ENCODE measurements around the gene ASMTL.

DNA sequence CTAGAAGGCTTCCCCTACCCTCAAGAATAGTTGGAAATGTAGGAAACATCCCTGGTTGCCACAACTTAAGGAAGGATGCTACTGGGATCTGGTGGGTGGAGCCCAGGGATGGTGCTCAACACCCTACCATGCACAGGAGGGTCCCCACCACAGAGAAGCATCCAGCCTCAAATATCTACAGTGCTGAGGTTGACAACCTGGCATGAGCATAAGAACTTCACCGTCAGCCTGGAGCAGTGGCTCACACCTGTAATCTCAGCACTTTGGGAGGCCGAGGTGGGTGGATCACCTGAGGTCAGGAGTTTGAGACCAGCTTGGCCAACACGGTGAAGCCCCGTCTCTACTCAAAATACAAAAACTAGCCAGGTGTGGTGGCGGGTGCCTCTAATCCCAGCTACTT, 24.0 kb upstream of the ASMTL start:
- TF ChIP-seq, protein P1, sequence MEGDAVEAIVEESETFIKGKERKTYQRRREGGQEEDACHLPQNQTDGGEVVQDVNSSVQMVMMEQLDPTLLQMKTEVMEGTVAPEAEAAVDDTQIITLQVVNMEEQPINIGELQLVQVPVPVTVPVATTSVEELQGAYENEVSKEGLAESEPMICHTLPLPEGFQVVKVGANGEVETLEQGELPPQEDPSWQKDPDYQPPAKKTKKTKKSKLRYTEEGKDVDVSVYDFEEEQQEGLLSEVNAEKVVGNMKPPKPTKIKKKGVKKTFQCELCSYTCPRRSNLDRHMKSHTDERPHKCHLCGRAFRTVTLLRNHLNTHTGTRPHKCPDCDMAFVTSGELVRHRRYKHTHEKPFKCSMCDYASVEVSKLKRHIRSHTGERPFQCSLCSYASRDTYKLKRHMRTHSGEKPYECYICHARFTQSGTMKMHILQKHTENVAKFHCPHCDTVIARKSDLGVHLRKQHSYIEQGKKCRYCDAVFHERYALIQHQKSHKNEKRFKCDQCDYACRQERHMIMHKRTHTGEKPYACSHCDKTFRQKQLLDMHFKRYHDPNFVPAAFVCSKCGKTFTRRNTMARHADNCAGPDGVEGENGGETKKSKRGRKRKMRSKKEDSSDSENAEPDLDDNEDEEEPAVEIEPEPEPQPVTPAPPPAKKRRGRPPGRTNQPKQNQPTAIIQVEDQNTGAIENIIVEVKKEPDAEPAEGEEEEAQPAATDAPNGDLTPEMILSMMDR (optimal IDR thresholded peaks at IDR 0.05 in 1 of 3, IDR thresholded peaks at IDR 0.05 in 1 of 3, conservative IDR thresholded peaks at IDR 0.05 in 1 of 3; ENCODE audit: extremely low read depth in 1 of 3, insufficient read depth in 2 of 3, low read length in 3 of 3) = no peak
- no peak for TF ChIP-seq EZH2 (IDR thresholded peaks at IDR 0.05; ENCODE audit: low read length)
